CD14-positive monocyte (primary cell): ENCODE results near the gene A2M. TPM values are rescaled to one million over a fixed set of nuclear protein-coding genes. Genes with fewer than 3 reads are reported as not detected.
A peak's percentile ranks its signal among the peaks of the same experiment; 100 is the strongest.

Experiments used
- DNase-seq, 3 donors: peaks; one replicate each; pipeline ENCODE4 v3.0.0-alpha.2; 2011 to 2022
- H2AFZ ChIP-seq: 2 replicates; pipeline ENCODE4 v1.6.0; 2012; ENCODE audit warnings: mild to moderate bottlenecking, low read depth, low read length, inconsistent platforms; ENCODE audit not compliant: insufficient read depth, poor library complexity, severe bottlenecking
- H3K27ac ChIP-seq, 2 donors: 1 replicate in 1 of 2; 2 replicates in 1 of 2; pipeline ENCODE4 v1.5.1; 2012 to 2013; ENCODE audit warnings: low read length in 2 of 2, control low read depth in 1 of 2, inconsistent platforms in 1 of 2, low read depth in 1 of 2, mild to moderate bottlenecking in 1 of 2
- H3K27me3 ChIP-seq, 2 donors: one replicate each; pipeline versions ENCODE4 v1.6.0 to v1.6.1; 2011 to 2013; ENCODE audit warnings: low read length in 2 of 2; ENCODE audit not compliant: control insufficient read depth in 2 of 2, insufficient read depth in 2 of 2
- H3K36me3 ChIP-seq, 2 donors: replicated peaks in 1 of 2; 1 replicate in 1 of 2; 2 replicates in 1 of 2; pipeline versions ENCODE4 v1.5.1 to v1.6.1; 2012 to 2013; ENCODE audit warnings: low read length in 2 of 2, control low read depth in 1 of 2, inconsistent platforms in 1 of 2, mild to moderate bottlenecking in 1 of 2; ENCODE audit not compliant: insufficient read depth in 2 of 2, control insufficient read depth in 1 of 2
- H3K4me1 ChIP-seq, 2 donors: 1 replicate in 1 of 2; 2 replicates in 1 of 2; pipeline versions ENCODE4 v1.5.1 to v1.6.1; 2012 to 2013; ENCODE audit warnings: low read length in 2 of 2, control low read depth in 1 of 2, inconsistent platforms in 1 of 2, mild to moderate bottlenecking in 1 of 2, moderate library complexity in 1 of 2; ENCODE audit not compliant: insufficient read depth in 2 of 2, control insufficient read depth in 1 of 2
- H3K4me2 ChIP-seq: replicated peaks from 2 replicates; pipeline ENCODE3; 2012; ENCODE audit warnings: low read length, moderate library complexity, mild to moderate bottlenecking; ENCODE audit not compliant: poor library complexity, severe bottlenecking; ENCODE audit errors: extremely low read depth
- H3K4me3 ChIP-seq, 3 experiments: fragments of 200-600 bp in 1 of 3; sonication (generic) in 1 of 3; replicated peaks in 1 of 3; 1 replicate in 2 of 3; 2 replicates in 1 of 3; pipeline ENCODE4 v1.5.1; 2011 to 2013; ENCODE audit warnings: low read length in 3 of 3, mild to moderate bottlenecking in 3 of 3, control low read depth in 2 of 3, low read depth in 2 of 3, inconsistent platforms in 1 of 3, moderate library complexity in 1 of 3
- H3K79me2 ChIP-seq: 2 replicates; pipeline ENCODE4 v1.6.0; 2012; ENCODE audit warnings: mild to moderate bottlenecking, control low read depth, inconsistent platforms, low read length, moderate library complexity; ENCODE audit not compliant: insufficient read depth
- H3K9ac ChIP-seq: 2 replicates; pipeline ENCODE4 v1.6.0; 2017; ENCODE audit warnings: low read length, mild to moderate bottlenecking; ENCODE audit not compliant: insufficient read depth, poor library complexity, severe bottlenecking
- H3K9me3 ChIP-seq, 2 donors: replicated peaks in 1 of 2; 1 replicate in 1 of 2; 2 replicates in 1 of 2; pipeline versions ENCODE4 v1.5.1 to v1.6.1; 2012 to 2013; ENCODE audit warnings: low read length in 2 of 2, control low read depth in 1 of 2; ENCODE audit not compliant: control insufficient read depth in 1 of 2, insufficient read depth in 1 of 2
- H4K20me1 ChIP-seq: 2 replicates; pipeline ENCODE4 v1.6.0; 2012; ENCODE audit warnings: mild to moderate bottlenecking, low read length, control low read depth, moderate library complexity; ENCODE audit not compliant: insufficient read depth
- H3K27ac Mint-ChIP-seq, 7 donors: one replicate each; pipeline ENCODE4 v1.8.0; 2020; ENCODE audit warnings: mild to moderate bottlenecking in 7 of 7, mixed read lengths in 7 of 7, moderate library complexity in 6 of 7, inconsistent platforms in 2 of 7
- H3K27me3 Mint-ChIP-seq, 3 donors: one replicate each; pipeline ENCODE4 v1.8.0; 2021 to 2022; ENCODE audit warnings: low read depth in 3 of 3, mild to moderate bottlenecking in 3 of 3, mixed read lengths in 3 of 3, moderate library complexity in 3 of 3, inconsistent platforms in 1 of 3
- H3K36me3 Mint-ChIP-seq, 2 donors: one replicate each; pipeline ENCODE4 v1.8.0; 2020; ENCODE audit warnings: mixed read lengths in 2 of 2, inconsistent platforms in 1 of 2, mild to moderate bottlenecking in 1 of 2
- H3K4me1 Mint-ChIP-seq: one replicate; pipeline ENCODE4 v1.8.0; 2020; ENCODE audit warnings: mild to moderate bottlenecking, mixed read lengths
- H3K4me3 Mint-ChIP-seq, 2 donors: one replicate each; pipeline ENCODE4 v1.8.0; 2020; ENCODE audit warnings: mild to moderate bottlenecking in 2 of 2, mixed read lengths in 2 of 2, moderate library complexity in 1 of 2
- H3K9me3 Mint-ChIP-seq, 7 donors: one replicate each; pipeline ENCODE4 v1.8.0; 2020 to 2022; ENCODE audit warnings: mixed read lengths in 7 of 7, mild to moderate bottlenecking in 6 of 7, moderate library complexity in 6 of 7, inconsistent platforms in 2 of 7
- CTCF ChIP-seq: fragments of 200-600 bp; IDR thresholded peaks from one replicate; pipeline ENCODE4 v1.8.0; 2022; ENCODE audit warnings: antibody characterized with exemption, mild to moderate bottlenecking
- WGBS: methylation state at CpG from one replicate; pipeline ENCODE4 v1.1.5; 2013; ENCODE audit warnings: missing lambda C conversion rate; ENCODE audit not compliant: insufficient coverage; 5-methylcytosine and 5-hydroxymethylcytosine counted together
- intact Hi-C, 2 donors: fragments of 100-400 bp; cut with micrococcal nuclease; formaldehyde crosslinking; loops; one replicate each; pipeline versions ENCODE4 v1.15.0 to v1.15.1; 2023
- polyA plus RNA-seq, 3 donors: library from polyadenylated mRNA; depleted of rRNA in 1 of 3; unstranded in 2 of 3; stranded (reverse) in 1 of 3; fragments of 300-500 nt in 2 of 3; fragments of >200 nt in 1 of 3; fragmentation: Illumina TruSeq in 2 of 3; gene quantifications; 1 replicate in 2 of 3; 2 replicates in 1 of 3; pipeline ENCODE4 v1.2.3, GENCODE V29; 2012 to 2021

A2M gene
- polyA plus RNA-seq, 3 donors, result 0.12 to 1.2 TPM; not detected in 1

GRCh38 chr12:9048930-9049329 lies 66.8 kb downstream of the A2M start:
- H3K9me3 ChIP-seq, result no peaks in the 10 kb centered on the region
- Mint-ChIP-seq H3K4me3 (no peak overlapping the region), H3K27me3 (peaks cover 0 to 2% (median 0%) of the 10 kb centered on the region in 3 donors), H3K36me3 (no peaks in the 10 kb centered on the region), H3K4me1 (peaks cover 9% of the 10 kb centered on the region), H3K9me3 (peaks cover 0 to 3% (median 0%) of the 10 kb centered on the region in 7 donors), H3K27ac (no peak overlapping the region)
- intact Hi-C loops, result no loop called here
- H2AFZ ChIP-seq, result peak overlapping the region; percentile 5
- no peaks in the 10 kb centered on the region for H3K27me3 ChIP-seq
- DNase-seq, result no peak
- H3K36me3 ChIP-seq, result no peaks in the 10 kb centered on the region
- no peak overlapping the region for H3K9ac ChIP-seq
- no peaks in the 10 kb centered on the region for H4K20me1 ChIP-seq
- peaks cover 0 to 5% of the 10 kb centered on the region in 2 donors for H3K4me1 ChIP-seq
- no peak overlapping the region for H3K4me2 ChIP-seq
- no peak for TF ChIP-seq CTCF
- WGBS, result 100% methylated on average over 1 of the region's 2 CpGs
- no peak overlapping the region for H3K4me3 ChIP-seq
- H3K27ac ChIP-seq, result no peak overlapping the region
- H3K79me2 ChIP-seq, result no peaks in the 10 kb centered on the region

GRCh38 chr12:9047105-9047504 lies 68.6 kb downstream of the A2M start:
- 100% methylated on average over 1 of the region's 1 CpG for whole genome bisulfite sequencing
- Histone ChIP-seq H3K9ac (no peak overlapping the region), H3K79me2 (no peaks in the 10 kb centered on the region), H3K27me3 (no peaks in the 10 kb centered on the region), H3K4me2 (no peak overlapping the region), H3K36me3 (no peaks in the 10 kb centered on the region), H4K20me1 (no peaks in the 10 kb centered on the region), H3K27ac (no peak overlapping the region), H3K4me1 (peaks cover 0 to 5% of the 10 kb centered on the region in 2 donors), H3K9me3 (no peaks in the 10 kb centered on the region), H2AFZ (no peak overlapping the region), H3K4me3 (no peak overlapping the region)
- intact Hi-C loops, result no loop called here
- no peak overlapping the region for H3K27ac Mint-ChIP-seq
- no peak overlapping the region for H3K4me3 Mint-ChIP-seq
- peaks cover 9% of the 10 kb centered on the region for H3K4me1 Mint-ChIP-seq
- TF ChIP-seq CTCF, result no peak
- DNase-seq, result no peak
- H3K9me3 Mint-ChIP-seq, result peaks cover 0 to 3% (median 0%) of the 10 kb centered on the region in 7 donors
- peaks cover 0 to 4% (median 2%) of the 10 kb centered on the region in 3 donors for H3K27me3 Mint-ChIP-seq
- H3K36me3 Mint-ChIP-seq, result no peaks in the 10 kb centered on the region
